VCaP (cell line): Measurements from ENCODE around the gene EVA1A.
A peak's percentile ranks its signal among the peaks of the same experiment; 100 is the strongest.

Experiments used
- H3K27ac ChIP-seq: fragments of 450-650 bp; 2 replicates; pipeline ENCODE4 v1.5.1; 2017
- CTCF ChIP-seq: fragments of 450-650 bp; conservative IDR thresholded peaks from 2 replicates; pipeline ENCODE4 v1.5.1; 2017; ENCODE audit warnings: mild to moderate bottlenecking, moderate library complexity

The EVA1A gene

GRCh38 chr2:75466708-75467311 lies 93.9 kb downstream of the EVA1A start:
- peak; percentile 64 for TF ChIP-seq CTCF
- H3K27ac ChIP-seq, result no peak overlapping the region

GRCh38 chr2:75465317-75465984 lies 95.3 kb downstream of the EVA1A start:
- peak; percentile 72 for TF ChIP-seq CTCF
- no peak overlapping the region for H3K27ac ChIP-seq

- H3K27ac ChIP-seq, result no peak overlapping the region
- TF ChIP-seq CTCF, result peak; percentile 93
Observed at GRCh38 chr2:75464348-75464946, 96.3 kb downstream of the EVA1A start.

GRCh38 chr2:75462721-75463120 lies 98.0 kb downstream of the EVA1A start:
- H3K27ac ChIP-seq, result no peak overlapping the region
- no peak for TF ChIP-seq CTCF

GRCh38 chr2:75462206-75462605 lies 98.5 kb downstream of the EVA1A start:
- TF ChIP-seq CTCF, result no peak
- H3K27ac ChIP-seq, result no peak overlapping the region

GRCh38 chr2:75460630-75461029 lies 100.1 kb downstream of the EVA1A start:
- no peak overlapping the region for H3K27ac ChIP-seq
- TF ChIP-seq CTCF, result no peak

- no peak for TF ChIP-seq CTCF
Observed at GRCh38 chr2:75459565-75460310, 101.0 kb downstream of the EVA1A start.

More at GRCh38 chr2:75459565-75460310, 101.0 kb downstream of the EVA1A start:
- no peak overlapping the region for H3K27ac ChIP-seq
